HG02973 (cell line): Measurements from ENCODE around the gene HERC2.
"Not testable (repeated sequence)": the region's sequence is repeated elsewhere in the genome, so short reads cannot be mapped to it uniquely, and the experiment has no call there.

Source experiments
- ATAC-seq: cut with Tn5 transposase; IDR thresholded peaks from one replicate; pipeline ENCODE4 v1.9.1; 2021; ENCODE audit warnings: moderate library complexity; ENCODE audit not compliant: unreplicated experiment

The HERC2 gene

DNA sequence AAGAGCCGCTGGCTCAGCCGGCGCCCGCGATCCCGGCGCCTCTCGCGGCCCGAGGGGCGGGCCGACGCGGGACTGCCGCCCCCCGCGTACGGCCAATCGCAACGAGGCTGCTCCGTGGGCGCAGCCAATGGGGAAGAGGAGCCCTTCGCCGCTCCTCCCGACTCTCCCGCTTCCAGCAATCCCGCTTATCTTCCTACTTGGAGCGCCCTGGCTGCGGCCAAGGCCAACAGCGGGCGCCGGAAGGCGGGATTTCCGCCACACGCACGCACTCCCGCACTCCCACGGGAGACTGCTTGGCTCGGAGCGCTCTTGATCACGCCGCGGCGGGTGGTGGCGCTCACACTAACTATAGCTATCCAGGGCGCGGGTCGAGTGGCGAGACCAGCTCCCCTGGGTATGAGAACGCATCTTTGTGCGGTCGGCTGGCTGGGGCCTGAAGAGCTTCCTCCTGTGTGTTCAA, at the start of gene HERC2:
TSS of gene HERC2 (minus strand) at position 51 of the 460 bp plus-strand sequence. CDS start 746 bp downstream, outside the sequence.
- ATAC-seq, result not testable (repeated sequence)

DNA sequence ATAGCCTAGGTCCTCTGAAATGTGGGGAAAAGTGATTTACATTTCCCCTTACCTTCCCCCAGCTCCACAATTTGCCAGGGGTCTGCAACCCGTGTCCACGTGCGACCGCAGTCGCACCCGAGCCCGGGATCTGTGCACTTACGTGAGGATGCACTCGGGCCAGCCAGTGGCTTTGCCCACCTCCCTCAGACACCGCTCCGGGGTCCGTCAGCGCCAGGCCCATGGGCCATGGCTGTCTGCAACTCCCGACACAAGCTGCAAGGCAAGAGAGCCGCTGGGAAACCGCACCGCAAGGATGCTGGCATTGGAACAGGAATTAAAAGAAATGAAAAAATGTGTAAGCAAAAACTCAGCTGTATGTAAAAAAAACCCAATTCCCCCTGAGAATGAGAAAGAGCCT, 43.5 kb upstream of the HERC2 start:
- ATAC-seq, result not testable (repeated sequence)

DNA sequence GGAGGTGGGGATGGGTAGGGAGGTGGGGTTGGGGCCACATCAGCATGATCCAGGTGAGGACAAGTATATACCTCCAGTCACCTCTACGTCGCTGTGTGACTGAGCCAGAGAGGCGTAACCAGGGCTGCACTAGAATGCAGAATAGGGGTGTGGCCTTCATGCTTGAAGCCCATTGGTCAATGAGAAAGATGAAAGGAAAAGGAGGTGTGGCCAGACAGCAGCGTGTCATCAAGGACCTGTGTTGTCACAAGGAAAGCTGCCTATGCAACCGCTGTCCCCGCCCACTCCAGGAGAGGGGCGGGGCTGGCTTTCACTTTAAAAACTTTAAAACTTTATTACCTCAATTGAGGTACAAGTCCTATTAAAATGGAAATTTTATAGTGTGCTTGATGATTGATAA, 36.0 kb upstream of the HERC2 start, which contains the start of gene GOLGA6L24:
TSS of gene GOLGA6L24 (minus strand) at position 101 of the 400 bp plus-strand sequence. CDS start at position 40, 61 bp downstream.
- ATAC-seq, result not testable (repeated sequence)

DNA sequence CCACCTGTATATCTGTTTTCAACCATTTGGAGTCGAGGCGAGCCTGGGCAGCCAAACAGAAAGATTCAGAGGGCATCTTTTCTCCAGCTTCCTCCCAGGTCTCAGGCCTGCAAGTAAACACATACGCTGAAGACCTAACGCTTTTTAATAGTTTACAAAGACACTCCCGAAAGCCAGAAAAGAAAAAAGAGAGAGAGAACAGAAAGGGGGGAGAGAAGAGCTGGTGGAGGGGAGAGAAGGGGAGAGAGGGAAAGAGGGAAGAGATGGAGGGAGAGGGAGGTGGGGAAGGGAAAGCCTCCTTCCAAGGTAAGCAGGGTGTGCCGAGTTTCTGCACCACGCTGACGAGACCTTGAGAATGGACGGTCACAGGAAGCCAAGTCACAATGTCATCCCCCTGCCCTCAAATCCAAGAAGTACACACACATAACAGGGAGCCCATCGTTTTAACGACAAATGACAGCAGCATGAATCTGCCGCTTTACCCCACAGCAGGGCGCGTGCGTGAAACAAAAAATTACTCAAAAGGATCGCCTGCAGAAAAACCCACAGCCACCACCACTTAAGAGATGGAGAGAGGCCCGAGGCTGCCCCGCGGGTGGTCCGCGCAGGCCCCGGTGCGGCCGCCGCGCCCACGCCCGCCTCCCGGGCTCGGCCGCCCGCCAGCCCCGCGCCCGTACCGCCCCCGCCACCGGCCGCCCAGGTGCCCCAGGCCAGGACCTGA, 461 bp downstream of the HERC2 start:
- not testable (repeated sequence) for ATAC-seq

- not testable (repeated sequence) for ATAC-seq
These were observed 2.3 kb downstream of the HERC2 start for GRCh38 chr15:28319725-28320124.

DNA sequence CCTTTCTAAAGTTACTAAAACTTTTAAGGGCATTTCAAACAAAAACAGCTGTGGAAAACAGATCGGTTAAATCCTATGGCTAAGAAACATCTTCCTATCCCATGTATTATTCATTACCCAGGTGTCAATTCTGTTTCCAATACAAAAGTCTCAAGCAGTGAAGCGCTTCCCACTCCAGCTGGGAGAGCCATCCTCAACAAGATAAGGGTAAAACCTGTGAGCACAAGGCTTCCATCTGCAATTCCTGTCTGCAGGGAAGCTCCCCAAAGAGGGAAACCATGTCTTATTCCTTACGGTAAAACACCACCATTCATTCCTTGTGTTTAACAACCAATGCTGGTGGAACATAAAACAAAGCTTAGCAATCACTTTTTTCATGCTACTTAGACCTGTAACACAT, 3.2 kb downstream of the HERC2 start:
- ATAC-seq, result not testable (repeated sequence)

DNA sequence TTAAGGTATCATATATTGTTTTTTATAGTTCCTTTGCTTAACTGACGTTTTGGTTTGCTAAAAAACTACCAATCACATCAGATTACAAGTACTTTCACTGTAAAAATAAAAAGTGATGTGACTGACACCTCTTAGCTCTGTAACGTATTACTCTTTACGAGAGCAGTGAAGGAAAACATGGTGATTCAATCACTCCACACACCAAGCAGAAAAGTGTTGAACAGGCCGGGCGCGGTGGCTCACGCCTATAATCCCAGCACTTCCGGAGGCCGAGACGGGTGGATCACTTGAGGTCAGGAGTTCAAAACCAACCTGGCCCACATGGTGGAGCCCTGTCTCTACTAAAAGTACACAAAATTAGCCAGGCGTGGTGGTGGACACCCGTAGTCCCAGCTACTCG, 3.9 kb downstream of the HERC2 start:
- ATAC-seq, result not testable (repeated sequence)

- not testable (repeated sequence) for ATAC-seq
These were observed 5.0 kb downstream of the HERC2 start for GRCh38 chr15:28316958-28317357.

DNA sequence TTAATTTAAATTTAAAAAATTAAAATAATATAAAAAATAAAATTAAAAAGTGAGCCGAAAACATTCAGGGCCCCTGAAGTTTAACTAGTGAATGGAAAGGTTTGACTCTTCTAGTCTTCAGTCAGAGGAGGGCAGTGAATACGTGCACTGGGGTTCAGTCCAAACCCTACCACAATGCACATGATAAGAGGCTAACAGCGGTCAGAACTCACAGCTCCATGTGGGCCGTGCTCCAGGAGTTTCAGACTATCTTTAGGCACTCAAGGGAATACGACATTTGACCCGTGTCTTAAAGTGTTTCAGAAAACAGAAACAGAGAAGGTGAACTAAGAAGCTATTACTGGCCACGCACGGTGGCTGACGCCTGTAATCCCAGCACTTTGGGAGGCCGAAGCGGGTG, 11.5 kb downstream of the HERC2 start:
- not testable (repeated sequence) for ATAC-seq

- ATAC-seq, result not testable (repeated sequence)
These were observed 13.3 kb downstream of the HERC2 start for GRCh38 chr15:28308718-28309117.

DNA sequence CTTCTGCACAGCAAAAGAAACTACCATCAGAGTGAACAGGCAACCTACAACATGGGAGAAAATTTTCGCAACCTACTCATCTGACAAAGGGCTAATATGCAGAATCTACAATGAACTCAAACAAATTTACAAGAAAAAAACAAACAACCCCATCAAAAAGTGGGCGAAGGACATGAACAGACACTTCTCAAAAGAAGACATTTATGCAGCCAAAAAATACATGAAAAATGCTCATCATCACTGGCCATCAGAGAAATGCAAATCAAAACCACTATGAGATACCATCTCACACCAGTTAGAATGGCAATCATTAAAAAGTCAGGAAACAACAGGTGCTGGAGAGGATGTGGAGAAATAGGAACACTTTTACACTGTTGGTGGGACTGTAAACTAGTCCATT, 16.3 kb downstream of the HERC2 start:
- ATAC-seq, result not testable (repeated sequence)

DNA sequence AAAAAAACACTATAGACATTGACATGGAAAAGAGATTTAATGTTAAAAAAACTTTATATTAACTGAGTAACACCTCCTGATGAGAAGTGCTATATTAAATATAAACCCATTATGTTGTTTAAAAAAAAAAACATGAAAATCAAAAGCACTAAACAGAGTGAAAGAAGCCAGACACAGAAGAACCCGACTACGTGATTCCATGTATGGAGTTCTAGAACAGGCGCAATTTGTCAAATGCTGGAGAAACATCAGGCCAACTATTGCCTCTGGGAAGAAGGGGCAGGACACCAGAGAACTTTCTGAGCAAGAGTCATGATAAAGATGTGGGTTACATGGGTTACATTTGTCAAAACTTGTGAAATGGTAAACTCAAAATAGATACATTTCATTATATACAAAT, 24.5 kb downstream of the HERC2 start:
- not testable (repeated sequence) for ATAC-seq

DNA sequence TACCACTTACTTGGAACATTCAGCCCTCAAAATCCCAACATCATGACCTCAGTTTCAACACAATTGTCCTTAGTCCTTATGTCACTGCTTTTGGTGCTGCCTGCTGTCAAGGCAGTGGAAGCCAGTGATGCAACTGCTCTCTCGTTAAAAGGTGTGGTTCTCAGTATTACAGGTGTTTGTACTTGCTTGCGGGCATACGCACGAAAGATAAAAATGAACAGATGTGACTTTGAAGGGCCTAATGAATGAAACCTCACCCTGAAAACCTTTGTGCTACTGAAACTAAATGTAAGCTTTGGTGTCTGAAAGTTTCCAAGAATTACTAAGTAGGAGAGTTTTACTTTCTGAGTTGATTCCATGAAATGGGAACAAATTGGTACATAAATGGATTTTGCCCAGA, 25.2 kb downstream of the HERC2 start:
- ATAC-seq, result not testable (repeated sequence)

- not testable (repeated sequence) for ATAC-seq
These were observed 26.9 kb downstream of the HERC2 start for GRCh38 chr15:28295009-28295563.

- not testable (repeated sequence) for ATAC-seq
These were observed 27.4 kb downstream of the HERC2 start for GRCh38 chr15:28294560-28294959.

- peak; percentile 13 for ATAC-seq
These were observed 32.1 kb downstream of the HERC2 start for GRCh38 chr15:28289694-28290463.

DNA sequence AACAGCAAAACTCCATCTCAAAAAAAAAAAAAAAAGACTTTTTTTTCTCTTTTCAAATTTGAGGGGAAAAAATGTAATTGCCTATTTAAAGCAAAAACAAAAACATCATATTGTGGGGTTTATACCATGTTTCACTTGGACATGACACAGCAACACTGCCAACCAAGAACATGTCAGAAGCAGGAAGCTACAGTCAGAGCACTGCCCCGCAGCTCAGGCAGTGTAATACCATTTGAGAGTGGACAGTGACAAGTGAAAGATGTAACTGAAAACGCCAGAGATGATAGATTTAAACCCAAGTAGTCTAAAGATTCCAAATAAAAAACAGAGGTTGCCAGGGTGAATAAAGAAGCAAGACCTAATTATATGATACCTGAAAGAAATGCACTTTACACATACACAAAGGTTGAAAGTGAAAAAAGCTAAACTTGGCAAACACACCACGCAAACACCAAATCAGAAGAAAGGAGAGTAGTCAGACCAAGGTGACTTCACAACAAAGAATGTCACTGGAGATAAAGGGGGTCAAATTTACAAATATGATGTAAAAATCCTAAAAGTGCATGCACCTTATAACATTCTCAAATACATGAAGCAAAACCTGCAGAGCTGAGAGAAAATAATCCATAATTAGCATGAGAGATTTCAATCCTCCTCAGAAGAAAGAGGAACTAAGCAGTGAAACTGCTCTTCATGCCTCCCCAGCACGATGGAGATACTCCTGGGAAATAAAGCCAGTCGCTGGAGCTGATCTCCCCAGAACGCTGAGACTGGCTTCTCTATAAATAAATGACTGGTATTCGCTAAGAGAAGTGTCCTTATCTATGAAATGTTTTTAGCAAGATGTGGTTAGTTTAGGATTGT, 32.9 kb downstream of the HERC2 start:
- peak; percentile 65 for ATAC-seq

DNA sequence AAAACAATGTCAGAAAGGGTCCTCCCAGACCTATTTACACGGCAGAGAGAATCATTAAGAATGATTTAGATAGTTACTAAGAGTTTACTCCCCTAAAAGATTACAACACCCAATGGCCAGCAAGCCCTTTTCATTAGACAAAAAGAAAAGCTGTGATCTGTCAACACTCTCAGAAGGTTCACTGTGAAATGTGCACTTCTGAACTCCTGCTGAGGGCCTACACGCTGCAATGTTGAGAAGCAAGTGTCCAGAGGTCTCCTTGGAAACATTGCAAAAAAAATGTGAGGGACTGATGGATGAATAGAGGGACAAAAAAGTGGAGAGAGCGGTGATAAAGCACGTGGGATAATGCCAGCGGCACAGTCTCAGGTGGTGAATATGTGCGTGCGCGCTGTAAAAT, 35.3 kb downstream of the HERC2 start:
- not testable (repeated sequence) for ATAC-seq

DNA sequence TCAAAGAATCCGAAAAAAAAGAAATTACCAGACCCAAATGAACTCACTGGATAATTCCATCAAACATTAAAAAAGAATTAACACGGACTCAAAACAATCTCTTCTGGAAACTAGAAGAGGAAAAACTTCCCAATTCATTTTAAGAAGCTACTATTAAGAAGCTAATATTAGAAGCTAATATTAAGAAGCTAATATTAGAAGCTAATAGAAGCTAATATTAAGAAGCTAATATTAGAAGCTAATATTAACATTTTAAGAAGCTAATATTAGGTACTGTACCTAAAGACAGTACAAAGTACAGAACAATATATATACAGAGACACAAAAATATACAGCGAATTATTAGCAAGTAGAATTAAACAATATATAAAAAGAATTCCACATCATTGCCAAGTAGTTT, 35.9 kb downstream of the HERC2 start:
- ATAC-seq, result no peak

GRCh38 chr15:28281876-28282275, 40.1 kb downstream of the HERC2 start:
- ATAC-seq, result no peak

GRCh38 chr15:28274635-28275034, 47.3 kb downstream of the HERC2 start:
- no peak for ATAC-seq
